ENCODE measurements around the gene MINDY2.

DNA sequence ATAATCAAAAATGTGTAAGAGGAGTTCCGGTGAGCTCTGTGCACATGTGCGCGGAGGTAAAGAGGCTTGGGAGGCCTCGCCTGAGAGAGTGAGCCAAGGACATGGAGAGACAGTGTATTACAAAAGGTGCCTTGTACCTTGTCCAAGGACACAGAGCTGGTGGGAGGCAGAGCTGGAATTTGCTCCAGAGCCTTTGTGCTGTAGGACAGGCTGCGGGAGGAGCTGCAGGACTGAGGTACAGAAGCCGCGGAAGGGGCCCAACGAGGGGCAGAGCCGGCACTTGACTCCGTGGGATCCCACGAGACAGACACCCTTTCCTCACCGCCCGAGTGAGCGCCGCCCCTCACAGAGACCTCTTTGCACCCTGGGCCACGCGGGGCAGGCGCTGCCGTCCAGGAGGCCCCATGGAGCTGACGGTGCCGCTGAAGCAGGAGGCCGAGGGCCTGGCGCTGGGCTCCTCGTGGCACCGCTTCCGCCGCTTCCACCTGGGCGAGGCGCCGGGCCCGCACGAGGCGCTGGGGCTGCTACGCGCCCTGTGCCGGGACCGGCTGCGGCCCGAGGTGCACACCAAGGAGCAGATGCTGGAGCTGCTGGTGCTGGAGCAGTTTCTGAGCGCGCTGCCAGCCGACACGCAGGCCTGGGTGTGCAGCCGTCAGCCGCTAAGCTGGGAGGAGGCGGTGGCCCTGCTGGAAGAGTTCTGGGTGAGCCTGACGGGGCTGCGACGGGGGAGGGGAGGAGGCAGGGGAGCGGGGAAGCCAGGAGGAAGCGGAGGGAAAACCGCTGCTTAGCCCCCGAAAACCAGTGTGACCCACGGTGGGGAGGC lies 93.7 kb downstream of the MINDY2 start:
- no peak for TF ChIP-seq TAF1 (IDR thresholded peaks at IDR 0.05; ENCODE audit: borderline replicate concordance, insufficient read depth, low read length)
- TF ChIP-seq, protein P1, sequence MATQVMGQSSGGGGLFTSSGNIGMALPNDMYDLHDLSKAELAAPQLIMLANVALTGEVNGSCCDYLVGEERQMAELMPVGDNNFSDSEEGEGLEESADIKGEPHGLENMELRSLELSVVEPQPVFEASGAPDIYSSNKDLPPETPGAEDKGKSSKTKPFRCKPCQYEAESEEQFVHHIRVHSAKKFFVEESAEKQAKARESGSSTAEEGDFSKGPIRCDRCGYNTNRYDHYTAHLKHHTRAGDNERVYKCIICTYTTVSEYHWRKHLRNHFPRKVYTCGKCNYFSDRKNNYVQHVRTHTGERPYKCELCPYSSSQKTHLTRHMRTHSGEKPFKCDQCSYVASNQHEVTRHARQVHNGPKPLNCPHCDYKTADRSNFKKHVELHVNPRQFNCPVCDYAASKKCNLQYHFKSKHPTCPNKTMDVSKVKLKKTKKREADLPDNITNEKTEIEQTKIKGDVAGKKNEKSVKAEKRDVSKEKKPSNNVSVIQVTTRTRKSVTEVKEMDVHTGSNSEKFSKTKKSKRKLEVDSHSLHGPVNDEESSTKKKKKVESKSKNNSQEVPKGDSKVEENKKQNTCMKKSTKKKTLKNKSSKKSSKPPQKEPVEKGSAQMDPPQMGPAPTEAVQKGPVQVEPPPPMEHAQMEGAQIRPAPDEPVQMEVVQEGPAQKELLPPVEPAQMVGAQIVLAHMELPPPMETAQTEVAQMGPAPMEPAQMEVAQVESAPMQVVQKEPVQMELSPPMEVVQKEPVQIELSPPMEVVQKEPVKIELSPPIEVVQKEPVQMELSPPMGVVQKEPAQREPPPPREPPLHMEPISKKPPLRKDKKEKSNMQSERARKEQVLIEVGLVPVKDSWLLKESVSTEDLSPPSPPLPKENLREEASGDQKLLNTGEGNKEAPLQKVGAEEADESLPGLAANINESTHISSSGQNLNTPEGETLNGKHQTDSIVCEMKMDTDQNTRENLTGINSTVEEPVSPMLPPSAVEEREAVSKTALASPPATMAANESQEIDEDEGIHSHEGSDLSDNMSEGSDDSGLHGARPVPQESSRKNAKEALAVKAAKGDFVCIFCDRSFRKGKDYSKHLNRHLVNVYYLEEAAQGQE (IDR thresholded peaks at IDR 0.05; ENCODE audit: insufficient read depth in 1 of 2, low read depth in 2 of 2, low read length in 2 of 2), result no peak

Data from PFSK-1 (cell line).